GM18499 (cell line): Measurements from ENCODE around the gene GORASP1.

Source experiments
- ATAC-seq: cut with Tn5 transposase; IDR thresholded peaks from one replicate; pipeline ENCODE4 v1.9.1; 2021; ENCODE audit warnings: moderate number of reproducible peaks; ENCODE audit not compliant: insufficient read depth, unreplicated experiment

GORASP1 gene

DNA sequence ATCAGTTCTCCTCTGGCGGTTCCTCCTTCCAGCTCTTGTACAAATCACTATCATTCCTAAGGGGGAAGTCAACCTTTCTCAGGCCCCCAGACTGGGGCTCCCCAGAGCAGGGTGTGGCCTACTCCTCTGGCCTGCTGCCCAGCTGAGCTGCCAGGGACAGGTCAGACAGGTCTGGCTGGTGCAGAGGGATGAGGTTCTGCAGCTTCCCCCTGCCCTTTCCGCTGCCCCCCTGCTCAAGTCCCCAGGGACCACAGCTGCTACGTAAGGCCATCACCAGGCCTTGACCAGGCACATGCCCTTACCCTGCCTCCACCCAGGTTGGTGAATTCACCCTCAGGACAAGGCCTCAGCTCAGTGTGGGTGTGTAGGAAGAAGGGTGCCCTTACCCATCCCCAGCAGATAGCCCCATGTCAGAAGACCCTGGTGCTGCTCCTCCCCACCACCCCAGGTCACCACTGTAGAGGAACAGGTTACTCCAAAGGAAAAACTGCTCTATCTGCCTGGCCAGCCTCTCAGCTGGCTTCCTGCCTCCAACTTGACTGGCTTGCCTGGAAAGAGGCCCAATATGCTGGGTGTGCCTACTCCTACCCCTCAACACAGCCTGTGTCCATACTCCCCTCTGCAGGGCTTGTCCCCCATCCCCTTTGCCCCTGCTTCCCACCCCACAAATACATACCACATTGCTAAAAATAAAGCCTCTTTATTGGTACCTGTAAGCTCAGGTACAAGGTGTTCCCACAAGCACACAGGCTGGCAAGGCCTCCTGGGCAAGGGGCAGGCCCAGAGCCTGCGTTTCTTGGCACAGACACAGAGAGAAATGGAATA is 34.0 kb upstream of the GORASP1 start:
- ATAC-seq: no peak

DNA sequence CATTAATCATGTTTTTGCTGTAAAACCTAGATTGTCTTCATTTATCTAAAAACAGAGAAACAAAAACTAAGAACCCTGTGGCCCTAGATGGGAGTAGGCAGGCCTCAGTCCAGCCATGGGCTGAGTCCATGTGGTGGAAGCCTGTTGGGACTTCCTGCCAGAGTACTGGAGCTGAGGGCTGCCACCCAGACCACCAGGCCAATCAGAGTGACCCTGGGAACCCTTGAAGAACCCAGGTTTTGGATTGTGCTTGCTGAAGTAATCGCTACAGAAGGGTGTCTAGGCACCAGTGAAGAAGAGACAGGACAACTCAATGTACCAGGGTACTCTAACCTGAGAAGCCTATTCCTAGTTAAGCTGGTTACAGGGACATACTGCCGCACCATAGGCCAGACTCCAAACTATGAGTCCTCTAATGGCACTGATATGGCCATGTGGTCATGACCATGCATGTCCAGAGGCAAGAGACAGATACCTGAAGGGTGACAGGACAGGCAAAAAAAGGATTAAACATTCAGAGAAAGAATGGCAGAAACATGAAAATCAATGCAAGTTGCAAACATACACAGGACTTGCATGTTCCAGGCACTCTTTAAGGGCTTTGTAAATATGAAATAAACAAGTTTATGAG is 33.0 kb upstream of the GORASP1 start:
- no peak for ATAC-seq

DNA sequence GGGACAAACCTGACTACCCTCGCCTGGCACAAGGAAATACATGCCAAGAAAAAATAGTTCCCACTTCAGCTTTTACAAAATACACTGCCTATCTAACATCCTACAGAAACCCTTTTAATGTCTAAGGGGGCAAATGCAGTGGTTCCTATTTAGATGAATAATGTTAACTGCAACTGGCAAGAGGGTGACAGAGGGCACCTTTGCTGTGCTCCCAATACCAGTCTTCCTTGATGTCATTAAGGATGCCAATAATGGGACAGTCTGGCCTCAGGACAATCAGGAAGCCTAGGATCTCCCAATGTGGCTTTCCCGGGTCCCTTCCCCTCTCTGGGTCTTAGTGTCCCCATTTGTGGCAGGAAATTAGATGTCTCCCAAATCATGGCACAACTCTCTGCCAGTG is 32.0 kb upstream of the GORASP1 start:
- ATAC-seq: no peak

DNA sequence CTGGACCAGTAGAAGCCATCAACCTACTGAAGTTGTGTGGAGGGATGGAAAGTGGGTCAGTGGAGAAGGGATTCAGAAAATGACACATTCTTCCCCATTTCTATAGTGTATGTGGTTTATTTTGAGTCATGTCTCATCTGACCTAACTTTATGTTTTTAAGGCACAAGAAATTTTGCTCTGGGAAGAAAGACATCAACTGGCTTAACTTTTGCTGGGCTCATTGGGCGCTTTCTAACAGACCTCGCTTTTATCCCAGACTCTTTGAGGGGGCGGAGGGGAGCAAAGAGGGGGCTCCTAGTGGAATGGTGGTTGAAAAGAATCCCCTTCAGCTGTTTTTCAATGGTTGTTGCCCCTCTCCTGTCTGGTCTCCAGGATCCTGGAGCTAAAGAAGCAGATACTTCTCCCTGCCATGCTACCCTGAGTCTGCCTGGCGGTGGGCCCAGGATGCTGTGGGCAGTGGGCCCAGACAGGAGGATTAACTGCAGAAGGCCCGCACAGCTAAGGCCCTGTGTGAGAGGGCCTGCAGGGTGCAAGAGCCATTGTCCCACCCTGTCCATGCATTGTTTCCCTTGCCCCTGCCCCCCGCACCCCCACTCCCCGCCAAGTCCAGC is 31.5 kb upstream of the GORASP1 start:
- no peak for ATAC-seq

DNA sequence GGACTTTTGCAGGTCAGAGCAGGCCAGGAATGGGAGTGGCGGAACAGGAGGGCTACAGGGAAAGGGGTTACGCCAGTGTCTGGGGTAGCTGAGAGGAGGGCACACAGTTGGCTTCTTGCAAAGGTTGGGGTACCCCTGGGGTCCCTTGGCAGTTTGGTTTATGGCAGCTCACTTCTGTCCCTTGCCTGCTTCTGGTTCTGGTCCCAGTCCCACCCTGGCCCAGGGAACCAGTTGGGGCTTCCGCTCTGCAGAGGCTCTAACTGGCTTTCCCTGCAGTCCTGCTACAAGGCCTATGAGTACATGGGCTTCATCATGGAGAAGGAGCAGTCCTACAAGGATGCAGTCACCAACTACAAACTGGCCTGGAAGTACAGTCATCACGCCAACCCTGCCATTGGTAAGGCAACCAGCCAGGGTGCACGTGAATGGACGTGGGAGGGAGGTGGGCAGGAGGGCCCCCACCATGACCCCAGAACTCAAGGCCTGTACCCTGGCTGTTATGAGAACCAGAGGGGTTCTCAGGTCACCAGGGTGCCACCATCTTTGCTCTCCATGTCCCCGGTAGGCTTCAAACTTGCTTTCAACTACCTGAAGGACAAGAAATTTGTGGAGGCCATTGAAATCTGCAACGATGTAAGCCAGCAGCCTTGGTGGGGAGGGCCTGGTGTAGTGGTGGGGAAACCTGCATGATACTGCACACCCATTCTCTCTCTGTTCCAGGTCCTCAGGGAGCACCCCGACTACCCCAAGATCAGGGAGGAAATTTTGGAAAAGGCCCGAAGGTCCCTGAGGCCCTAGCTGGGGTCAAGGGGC is 30.8 kb upstream of the GORASP1 start:
- no peak for ATAC-seq

DNA sequence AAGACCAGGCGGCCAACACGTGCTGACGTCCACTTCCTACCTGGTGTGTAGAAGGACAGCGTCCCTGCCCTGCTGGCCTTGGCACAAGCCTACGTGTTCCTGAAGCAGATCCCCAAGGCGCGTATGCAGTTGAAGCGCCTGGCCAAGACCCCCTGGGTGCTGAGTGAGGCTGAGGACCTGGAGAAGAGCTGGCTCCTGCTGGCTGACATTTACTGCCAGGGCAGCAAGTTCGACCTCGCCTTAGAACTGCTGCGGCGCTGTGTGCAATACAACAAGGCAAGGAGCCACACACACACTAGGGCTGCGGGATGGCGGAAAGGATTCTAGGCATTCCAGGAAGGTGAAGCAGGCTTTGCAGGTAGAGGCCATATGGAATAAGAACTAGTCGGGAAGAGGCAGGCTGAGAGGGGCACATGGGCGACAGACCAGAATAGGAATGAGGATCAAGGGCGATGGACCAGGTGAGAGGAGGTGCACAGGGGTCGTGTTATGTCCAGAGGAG is 30.1 kb upstream of the GORASP1 start:
- ATAC-seq: no peak

DNA sequence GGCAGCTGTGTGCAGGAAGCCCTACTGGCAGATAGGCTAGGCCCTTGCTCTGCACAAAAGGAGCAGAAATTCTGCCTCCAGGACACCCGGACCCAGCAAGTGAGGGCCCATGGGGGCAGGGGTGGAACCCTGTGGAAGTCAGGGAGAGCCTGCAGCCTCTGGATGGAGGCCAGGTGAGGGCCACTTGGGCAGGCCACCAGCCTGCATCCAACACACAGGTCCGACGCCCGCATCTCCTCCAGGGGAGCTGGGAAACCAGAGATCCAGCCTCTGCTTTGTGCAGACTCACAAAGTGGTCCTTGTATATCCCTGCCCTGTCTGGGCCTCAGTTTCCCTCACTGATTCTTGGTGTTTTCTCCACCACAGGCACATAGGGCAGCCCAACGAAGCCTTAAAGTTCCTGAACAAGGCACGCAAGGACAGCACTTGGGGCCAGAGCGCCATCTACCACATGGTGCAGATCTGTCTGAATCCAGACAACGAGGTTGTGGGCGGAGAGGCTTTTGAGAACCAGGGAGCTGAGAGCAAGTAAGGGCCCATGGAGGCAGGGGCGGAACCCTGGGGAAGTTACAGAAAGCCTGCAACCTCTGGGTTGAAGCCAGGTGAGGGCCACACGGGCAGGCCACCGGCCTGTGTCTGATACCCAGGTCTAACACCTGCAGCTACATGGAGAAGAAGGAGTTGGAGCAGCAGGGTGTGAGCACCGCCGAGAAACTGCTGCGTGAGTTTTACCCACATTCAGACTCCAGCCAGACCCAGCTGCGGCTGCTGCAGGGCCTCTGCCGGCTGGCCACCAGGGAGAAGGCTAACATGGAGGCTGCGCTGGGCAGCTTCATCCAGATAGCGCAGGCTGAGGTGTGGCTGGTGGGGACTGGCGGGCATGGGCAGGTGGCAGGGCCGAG is 29.4 kb upstream of the GORASP1 start:
- ATAC-seq: no peak

DNA sequence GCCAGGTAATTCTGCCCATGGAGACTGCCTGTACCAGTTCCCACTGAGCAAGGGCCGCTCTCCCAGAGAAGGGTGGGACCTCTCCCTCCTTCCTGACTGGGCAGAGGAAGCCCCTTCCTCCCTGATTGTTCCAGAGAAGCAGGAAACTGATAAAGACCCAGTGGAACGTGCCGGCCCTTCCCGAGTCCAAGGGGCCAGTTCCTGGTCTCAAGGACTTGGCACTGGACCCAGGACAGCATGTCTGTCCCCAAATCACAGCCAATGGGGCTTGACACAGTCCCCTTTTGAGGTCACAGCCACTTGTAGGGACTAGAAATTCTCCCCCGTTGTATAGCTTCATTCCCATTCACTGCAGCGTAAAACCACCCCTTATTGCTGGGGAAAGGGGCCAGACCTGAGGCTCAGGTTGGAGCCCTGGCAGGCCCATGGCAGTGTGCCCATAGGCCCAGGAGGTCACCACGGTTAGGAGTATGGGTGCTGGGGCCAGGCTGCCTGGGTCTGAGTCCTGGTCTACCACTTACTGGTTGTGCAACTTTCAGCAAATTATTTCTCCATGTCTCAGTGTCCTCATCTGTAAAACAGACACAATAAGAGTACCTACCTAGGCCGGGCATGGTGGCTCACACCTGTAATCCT is 27.9 kb upstream of the GORASP1 start:
- no peak for ATAC-seq

DNA sequence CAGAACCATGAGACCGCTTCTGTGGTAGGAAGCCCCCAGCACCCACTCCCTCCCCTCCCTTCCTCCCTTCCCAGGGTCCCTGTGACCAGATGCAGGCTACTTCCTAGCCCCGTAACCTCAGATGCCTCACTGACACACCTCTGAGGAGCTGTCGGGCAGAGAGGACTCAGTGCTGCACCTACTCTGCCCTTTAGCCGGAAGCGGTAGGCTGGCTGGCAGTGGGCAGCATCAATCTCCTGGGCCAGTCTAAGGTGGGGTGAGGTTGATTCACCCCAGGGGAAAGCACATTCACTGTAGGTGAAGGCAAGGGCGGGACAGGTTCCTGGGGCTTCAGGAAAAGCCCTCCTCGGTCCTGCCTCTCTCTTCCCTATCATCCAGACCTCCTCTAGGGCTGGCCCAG is 26.9 kb upstream of the GORASP1 start:
- no peak for ATAC-seq

DNA sequence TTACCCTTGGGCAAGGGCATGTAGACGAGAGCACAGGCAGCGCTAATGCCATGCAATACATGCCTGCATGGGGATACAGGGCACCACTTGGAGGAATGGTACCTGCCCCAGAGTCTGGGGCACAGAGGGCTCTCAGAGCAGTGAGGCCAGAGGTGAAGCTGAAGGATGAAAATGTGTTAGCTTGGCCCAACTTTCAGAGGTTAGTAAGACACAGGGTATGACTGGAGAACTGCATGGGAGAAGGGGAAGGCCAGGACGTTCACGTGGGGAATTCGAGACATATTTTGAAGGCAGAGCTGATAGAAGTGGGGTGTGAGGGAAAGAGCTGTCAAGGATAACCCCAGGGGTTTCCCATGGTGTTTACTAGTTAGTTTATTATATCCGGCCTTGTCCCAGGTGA is 26.4 kb upstream of the GORASP1 start:
- no peak for ATAC-seq

DNA sequence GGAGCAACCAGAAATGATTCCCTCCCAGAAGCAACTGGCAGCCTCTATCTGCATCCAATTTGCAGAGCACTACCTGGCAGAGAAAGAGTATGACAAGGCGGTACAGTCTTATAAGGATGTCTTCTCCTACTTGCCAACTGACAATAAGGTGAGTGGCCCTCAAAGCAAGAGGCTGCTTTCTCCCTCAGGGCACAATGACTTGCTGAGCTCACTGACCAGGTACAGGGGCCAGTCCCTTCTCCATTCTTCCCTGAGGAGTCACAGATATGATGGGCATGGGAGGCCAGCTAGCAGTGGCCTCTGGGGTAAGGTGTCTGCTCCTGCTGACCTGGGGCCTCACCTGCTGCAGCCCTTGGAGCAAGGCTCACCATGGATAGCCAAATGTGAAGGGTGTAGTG is 25.7 kb upstream of the GORASP1 start:
- no peak for ATAC-seq

DNA sequence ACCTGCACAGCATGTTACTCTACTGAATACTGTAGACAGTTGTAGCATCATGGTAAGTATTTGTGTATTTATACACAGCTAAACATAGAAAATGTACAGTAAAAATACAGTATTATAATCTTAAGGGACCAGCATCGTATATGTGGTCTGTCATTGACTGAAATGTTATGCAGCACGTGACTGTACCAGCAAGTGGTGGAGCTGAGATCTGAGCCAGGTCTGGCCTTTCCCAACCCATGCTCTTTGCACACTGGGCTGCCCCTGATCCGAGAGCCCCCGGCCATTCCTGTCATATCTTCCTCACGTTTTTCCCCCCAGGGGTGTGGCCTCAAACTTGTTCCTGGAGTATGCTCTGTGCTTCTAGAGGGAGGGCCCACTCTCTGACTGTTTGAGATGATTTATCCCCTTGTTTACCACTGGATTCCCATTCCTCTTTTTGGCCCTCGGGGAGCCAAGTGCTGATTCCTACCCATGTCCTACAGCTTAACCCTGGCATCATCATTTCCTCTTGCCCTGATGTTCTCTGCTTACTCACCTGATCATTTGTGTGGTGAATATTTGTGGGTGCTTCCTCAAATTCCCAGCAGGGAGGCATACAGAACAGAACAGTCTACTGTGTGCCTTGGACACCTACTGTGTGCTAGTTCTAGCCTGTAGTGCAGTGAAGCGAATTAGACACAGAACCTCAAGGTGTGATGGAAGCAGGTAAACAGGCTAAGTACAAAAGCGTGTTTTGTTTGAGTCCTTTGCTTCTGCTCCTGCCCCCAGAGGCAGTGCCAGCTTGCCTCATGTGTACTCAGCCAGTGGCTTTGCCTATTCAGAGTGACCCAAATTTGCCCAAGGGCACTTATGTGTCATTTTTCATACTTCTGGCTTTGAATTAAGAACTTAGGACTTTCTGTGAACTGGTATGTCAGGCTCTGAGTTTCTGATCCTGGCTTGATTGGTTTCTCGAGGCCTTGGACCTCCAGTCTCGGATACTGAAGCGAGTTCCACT is 25.0 kb upstream of the GORASP1 start:
- no peak for ATAC-seq

DNA sequence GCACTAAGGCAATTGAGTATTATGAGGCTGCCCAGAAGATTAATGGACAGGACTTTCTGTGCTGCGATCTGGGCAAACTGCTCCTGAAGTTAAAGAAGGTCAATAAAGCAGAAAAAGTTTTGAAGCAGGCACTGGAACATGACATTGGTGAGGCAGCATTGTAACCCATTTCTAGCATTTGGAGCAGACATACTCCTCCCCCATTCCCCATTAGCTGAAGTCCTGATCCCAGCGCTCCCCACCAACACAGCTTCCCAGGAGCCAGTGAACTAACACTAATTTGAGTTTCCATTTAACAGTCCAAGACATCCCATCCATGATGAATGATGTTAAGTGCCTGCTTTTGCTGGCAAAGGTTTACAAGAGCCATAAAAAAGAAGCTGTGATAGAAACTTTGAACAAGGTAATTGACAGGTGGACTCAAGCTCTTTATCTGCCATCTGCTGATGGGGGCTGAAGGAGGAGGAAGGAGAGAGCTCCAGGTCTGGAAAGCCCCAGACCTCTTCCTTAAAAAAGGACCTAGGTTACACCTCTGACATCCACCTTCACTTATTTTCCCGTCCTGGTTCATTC is 23.4 kb upstream of the GORASP1 start:
- ATAC-seq: no peak

DNA sequence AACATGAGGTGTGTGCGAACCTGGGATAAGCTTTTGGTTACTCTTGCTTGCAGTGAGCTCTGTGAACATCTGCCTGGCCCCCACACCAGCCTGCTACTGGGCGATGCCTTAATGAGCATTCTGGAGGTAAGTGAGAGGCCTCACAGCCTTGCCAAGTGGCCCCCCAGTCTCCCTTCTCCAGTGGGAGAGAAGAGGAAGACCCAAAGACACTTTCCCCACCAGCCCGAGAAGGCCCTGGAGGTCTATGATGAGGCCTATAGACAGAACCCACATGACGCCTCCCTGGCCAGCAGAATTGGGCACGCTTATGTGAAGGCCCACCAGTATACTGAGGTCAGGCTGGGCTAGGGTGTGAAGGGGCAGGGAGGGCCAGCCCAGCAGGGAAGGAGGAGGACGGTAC is 22.6 kb upstream of the GORASP1 start:
- ATAC-seq: no peak

DNA sequence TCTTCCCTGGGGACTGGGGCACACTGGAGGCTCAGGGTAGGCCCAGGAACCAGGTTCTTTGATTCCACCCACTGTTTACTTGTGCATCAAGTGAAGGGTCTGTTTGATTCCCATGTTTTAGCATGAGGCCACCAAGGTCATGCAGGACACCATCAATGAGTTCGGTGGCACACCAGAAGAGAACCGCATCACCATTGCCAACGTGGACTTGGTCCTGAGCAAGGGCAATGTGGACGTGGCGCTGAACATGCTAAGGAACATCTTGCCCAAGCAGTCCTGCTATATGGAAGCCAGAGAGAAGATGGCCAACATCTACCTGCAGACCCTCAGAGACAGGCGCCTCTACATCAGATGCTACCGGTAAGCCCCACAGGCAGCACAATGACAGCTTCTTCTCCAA is 21.5 kb upstream of the GORASP1 start:
- no peak for ATAC-seq

DNA sequence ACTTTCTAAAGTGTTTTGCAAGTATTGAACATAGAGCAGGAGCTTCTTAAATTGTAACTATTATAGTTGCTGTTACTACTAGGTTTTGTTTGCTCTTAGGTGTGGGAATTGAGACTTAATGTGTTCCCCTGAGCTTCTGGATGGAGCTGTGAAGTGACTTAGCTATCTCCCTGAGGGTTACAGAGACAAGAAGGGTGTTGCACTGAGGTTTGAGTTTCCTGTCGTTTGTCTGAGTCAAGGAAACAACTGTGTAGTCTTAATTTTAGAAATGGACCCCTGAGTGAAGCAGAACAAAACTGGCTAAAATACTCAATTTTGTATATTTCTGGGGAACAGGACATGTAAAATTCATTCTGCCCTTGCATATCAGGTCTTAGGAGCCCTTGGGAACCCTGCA is 20.5 kb upstream of the GORASP1 start:
- no peak for ATAC-seq

DNA sequence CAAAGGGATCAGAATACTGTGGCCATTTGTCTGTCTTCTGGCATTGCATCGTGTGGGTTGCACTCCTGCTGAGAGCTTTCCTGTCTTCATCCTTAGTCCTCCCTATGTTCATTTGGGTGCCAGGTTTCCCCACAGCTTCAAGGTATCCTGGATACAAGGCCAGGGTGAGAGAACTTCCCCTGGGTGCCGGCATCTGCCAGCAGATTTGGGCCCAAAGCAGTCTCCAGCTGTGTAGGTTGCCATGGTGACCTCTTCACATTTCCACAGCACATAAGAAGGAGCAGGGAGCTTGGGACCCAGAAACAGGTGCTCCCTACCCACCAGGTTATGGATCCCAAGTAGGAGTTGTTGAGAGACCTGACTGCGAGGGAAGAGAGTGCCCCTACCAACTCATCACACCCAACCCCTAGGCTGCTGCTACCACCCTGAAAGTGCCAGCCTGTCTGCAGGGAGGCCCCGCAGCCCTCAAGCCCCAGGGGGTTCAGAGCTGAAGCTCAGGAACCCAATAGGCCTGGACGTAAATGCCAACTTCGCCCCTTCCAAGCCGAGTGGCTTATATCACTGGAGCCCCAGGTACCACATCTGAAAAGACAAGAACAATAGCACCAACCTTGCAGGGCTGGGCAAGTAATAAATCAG is 20.0 kb upstream of the GORASP1 start:
- no peak for ATAC-seq
